ENCODE measurements around the gene ATG5.

DNA sequence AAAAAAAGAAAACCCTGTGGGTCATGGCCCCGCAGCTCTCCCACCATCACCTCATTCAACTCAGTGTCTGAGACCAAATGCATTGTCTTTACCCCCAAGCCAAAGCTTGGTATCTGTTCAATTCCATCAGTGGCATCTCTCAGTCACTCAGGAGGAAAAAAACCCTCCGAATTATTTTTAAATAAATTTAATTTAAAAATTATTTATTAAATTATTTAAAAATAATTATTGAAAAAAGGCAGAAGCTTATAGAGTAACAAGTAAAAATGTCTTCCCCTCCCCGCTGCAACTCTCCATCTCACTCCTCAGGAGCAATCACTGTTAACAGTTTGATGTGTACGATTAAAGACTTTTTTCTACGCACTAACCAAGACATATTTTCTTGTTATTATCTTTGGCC is 188.7 kb downstream of the ATG5 start:
- TF ChIP-seq, protein P1, sequence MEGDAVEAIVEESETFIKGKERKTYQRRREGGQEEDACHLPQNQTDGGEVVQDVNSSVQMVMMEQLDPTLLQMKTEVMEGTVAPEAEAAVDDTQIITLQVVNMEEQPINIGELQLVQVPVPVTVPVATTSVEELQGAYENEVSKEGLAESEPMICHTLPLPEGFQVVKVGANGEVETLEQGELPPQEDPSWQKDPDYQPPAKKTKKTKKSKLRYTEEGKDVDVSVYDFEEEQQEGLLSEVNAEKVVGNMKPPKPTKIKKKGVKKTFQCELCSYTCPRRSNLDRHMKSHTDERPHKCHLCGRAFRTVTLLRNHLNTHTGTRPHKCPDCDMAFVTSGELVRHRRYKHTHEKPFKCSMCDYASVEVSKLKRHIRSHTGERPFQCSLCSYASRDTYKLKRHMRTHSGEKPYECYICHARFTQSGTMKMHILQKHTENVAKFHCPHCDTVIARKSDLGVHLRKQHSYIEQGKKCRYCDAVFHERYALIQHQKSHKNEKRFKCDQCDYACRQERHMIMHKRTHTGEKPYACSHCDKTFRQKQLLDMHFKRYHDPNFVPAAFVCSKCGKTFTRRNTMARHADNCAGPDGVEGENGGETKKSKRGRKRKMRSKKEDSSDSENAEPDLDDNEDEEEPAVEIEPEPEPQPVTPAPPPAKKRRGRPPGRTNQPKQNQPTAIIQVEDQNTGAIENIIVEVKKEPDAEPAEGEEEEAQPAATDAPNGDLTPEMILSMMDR (IDR thresholded peaks at IDR 0.05) = no peak
- TF ChIP-seq EP300 (IDR thresholded peaks at IDR 0.05) (no peak), POLR2A (IDR thresholded peaks at IDR 0.05) (no peak), POLR2AphosphoS5 (IDR thresholded peaks at IDR 0.05) (no peak)
